T-helper 2 cell treated with Interferon-gamma antibody and Interleukin-4, amounts not matched to agents 100 ng/mL and 5 ng/mL, for 36 hours (primary cell): ENCODE measurements around the gene SLC39A8. TPM values are rescaled to one million over a fixed set of nuclear protein-coding genes. Genes with fewer than 3 reads are reported as not detected.
"Not testable (repeated sequence)": the region's sequence is repeated elsewhere in the genome, so short reads cannot be mapped to it uniquely, and the experiment has no call there.

Experiments
- intact Hi-C: fragments of 100-400 bp; cut with micrococcal nuclease; formaldehyde crosslinking; loops from one replicate; pipeline ENCODE4 v1.15.1; 2023
- total RNA-seq: library from RNA; stranded (reverse); gene quantifications from 2 replicates; pipeline ENCODE4 v1.2.3, GENCODE V29; 2022

SLC39A8 gene
- total RNA-seq = 96.6 and 99.8 TPM in 2 replicates

GRCh38 chr4:102344954-102345794, at the start of gene SLC39A8:
TSS of gene SLC39A8 (minus strand) at chr4:102345482. CDS start at chr4:102344662, 820 bp downstream.
- intact Hi-C loops = loop anchor here (1.0 to 10.0 kb wide), 15 partner anchors 83 to 1324 kb away; partner anchors contain the start of genes BDH2, CENPE, MANBA and NFKB1

GRCh38 chr4:102392033-102392744, 46.9 kb upstream of the SLC39A8 start:
- intact Hi-C loops = no loop called here

GRCh38 chr4:102390438-102390837, 45.2 kb upstream of the SLC39A8 start:
- intact Hi-C loops = no loop called here

- intact Hi-C loops = no loop called here
Measured at GRCh38 chr4:102388611-102389010, 43.3 kb upstream of the SLC39A8 start.

DNA sequence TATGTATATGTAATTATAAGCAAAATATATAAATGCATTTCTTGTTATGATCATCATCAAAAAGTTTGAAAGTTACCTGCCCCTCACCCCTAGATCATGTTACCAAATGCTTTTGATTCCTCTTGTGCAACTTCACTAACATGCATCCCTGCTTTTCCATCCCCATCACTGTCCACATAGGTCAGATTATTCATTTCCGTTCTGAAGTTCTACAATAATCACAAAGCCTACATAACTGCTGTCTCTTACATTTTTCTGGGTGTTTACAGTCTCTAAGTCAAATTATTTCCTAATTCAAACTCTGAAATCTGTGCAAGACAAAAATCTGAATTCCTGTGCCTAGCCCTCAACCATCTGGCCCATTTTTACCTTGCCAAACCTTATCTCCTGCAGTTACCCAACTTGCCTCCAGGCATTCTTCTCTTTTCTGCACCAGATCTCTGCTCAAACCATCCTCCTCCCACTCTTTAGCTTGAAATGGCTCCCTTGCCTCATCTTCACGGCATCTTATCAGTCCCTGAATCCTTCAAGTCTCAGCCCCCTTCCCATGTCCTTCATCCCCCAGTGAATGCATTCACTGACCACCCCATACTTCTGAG, 42.4 kb upstream of the SLC39A8 start:
- intact Hi-C loops = no loop called here

GRCh38 chr4:102386966-102387365, 41.7 kb upstream of the SLC39A8 start:
- intact Hi-C loops = no loop called here

DNA sequence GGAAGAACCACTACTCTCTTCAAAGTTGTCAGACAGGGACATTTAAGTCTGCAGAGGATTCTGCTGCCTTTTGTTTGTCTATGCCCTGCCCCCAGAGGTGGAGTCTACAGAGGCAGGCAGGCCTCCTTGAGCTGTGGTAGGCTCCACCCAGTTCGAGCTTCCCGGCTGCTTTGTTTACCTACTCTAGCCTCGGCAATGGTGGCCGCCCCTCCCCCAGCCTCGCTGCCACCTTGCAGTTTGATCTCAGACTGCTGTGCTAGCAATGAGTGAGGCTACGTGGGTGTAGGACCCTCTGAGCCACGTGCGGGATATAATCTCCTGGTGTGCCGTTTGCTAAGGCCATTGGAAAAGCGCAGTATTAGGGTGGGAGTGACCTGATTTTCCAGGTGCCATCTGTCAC, 35.0 kb upstream of the SLC39A8 start:
- intact Hi-C loops = not testable (repeated sequence)

GRCh38 chr4:102362922-102363432, 17.7 kb upstream of the SLC39A8 start:
- intact Hi-C loops = no loop called here

DNA sequence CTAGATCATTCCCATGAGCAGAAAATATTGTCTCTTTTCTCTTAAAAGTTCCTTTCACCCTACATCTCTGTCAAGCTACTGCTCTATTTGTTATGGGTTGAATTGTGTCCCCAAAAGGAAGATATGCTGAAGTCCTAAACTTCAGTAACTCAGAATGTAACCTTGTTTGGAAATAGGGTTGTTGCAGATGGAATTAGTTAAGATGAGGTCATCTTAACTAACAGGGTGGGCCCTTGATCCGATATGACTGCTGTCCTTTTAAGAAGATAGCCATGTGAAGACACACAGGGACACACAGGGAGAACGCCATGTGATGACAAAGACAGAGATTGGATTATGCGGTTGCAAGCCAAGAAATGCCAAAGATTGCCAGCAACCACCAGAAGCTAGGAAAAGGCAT, 12.8 kb upstream of the SLC39A8 start:
- intact Hi-C loops = no loop called here

DNA sequence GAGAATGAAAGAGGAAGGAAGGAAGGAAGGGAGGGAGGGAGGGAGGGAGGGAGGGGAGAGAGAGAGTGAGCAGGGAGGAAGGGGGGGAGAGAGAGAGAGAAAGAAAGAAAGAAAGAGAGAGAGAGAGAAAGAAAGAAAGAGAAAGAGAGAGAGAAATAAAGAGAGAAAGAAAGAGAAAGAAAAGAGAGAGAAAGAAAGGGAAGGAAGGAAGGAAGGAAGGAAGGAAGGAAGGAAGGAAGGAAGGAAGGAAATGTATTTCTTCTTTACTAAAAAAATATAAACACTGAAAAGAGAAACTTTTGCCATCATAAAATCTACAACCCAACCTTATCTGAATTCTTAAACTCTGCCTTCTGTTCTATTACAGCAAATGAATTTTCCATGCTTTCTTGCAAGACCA, 12.4 kb upstream of the SLC39A8 start:
- intact Hi-C loops = not testable (repeated sequence)

- intact Hi-C loops = no loop called here
Measured at GRCh38 chr4:102356562-102357202, 11.4 kb upstream of the SLC39A8 start.

- intact Hi-C loops = no loop called here
Measured at GRCh38 chr4:102355748-102356147, 10.5 kb upstream of the SLC39A8 start.

- intact Hi-C loops = no loop called here
Measured at GRCh38 chr4:102354671-102355454, 9.6 kb upstream of the SLC39A8 start.

DNA sequence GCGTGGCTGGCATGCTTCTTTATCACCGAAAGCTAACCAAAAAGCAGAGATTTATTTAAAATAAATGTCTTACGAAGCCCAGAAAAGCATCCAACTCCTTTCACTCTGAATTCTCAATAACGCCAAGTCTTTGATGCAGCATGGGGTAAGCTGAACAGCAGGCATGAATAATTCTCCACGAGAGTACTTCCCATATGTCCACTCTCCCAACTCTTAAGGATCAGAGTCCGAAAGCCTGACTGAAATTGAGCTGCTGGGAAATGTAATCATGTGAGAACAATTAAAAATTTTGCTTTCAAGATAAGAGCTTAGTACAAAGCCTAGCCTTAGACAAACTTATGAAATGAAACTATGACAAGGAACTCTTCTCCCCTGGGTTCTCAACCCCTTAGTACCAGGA, 7.5 kb upstream of the SLC39A8 start:
- intact Hi-C loops = no loop called here

DNA sequence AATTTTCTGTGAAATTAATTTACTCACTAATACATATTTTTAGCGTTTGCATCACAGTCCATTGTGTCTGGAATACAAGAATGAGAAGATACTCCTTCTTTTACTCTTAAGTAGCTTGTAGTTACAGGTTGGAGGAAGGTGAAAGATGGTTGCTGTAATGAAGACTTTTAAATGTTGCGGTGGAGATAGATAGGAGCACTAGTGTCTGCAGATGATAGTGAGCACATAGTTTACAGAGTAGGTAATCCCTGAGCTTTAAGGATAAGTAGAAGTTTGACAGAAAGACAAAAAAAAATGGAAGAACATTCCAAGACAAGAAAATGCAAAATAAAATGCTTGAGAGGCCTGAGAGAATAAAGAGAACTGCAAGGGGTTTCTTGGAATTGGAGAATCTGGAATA, 5.4 kb upstream of the SLC39A8 start:
- intact Hi-C loops = no loop called here

DNA sequence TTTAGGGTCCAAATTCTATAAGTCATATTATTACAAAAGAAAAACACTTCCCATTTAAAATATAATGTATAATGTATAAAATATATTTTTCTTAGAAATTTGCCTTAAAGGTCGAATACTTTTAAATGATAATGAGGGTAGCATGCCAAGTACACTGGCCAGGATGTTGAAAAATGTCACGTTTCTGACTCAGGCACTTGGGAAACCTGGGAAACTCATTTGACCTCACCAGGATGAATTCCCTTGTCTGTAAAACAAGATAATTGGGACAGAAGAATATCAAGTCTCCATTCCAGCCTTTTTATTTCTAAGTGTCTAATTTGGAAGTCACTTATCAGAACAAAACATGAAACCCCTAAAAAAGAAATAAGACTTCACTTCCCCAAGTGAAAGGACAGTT, 3.4 kb upstream of the SLC39A8 start:
- intact Hi-C loops = loop anchor here (5.0 to 10.0 kb wide), 2 partner anchors 86 to 236 kb away; no protein-coding TSS in a partner anchor

DNA sequence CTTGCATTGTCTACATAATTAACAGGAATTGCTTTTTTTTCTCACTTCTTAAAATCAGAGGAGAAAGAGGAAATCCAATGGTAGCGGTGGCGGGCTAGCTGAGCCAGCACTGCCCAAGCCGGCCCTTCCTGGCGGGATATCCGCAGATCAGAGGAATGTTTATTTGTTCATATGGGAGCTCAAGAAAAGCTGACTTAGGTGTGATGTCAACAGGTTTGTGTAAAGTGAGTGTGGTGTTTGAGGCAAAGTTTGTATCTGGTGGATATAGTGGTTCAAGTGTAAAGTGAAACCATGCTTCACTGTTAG, 466 bp upstream of the SLC39A8 start:
- intact Hi-C loops = loop anchor here (1.0 to 10.0 kb wide), 14 partner anchors 83 to 1325 kb away; partner anchors contain the start of genes BDH2, MANBA, NFKB1 and PPP3CA

GRCh38 chr4:102344520-102344953, 745 bp downstream of the SLC39A8 start:
- intact Hi-C loops = loop anchor here (1.0 to 10.0 kb wide), 6 partner anchors 240 to 1324 kb away; partner anchors contain the start of genes BDH2, CENPE and MANBA

- intact Hi-C loops = loop anchor here (1.0 to 10.0 kb wide), 6 partner anchors 241 to 1323 kb away; partner anchors contain the start of genes BDH2, CENPE and MANBA
Measured at GRCh38 chr4:102343964-102344519, 1.2 kb downstream of the SLC39A8 start.
